SK-N-SH (cell line): ENCODE measurements around the gene SPSB3. TPM values are rescaled to one million over a fixed set of nuclear protein-coding genes. Genes with fewer than 3 reads are reported as not detected.

ENCODE experiments used
- CTCF ChIA-PET: fragments of 300-600, 350-600 bp; formaldehyde crosslinking; extraction: SDS; loops from one replicate; lab custom pipeline; 2021; lab: Yijun Ruan, JAX
- POLR2A ChIA-PET: fragments of 350-600 bp; sonication (Branson Sonifier 250); formaldehyde crosslinking; extraction: SDS; loops from one replicate; lab custom pipeline; 2020; ENCODE audit warnings: antibody characterized with exemption, inconsistent platforms; lab: Yijun Ruan, JAX
- DNase-seq: peaks from one replicate; pipeline ENCODE4 v3.0.0; 2012
- H2AFZ ChIP-seq: fragments of 200-600 bp; sonication (generic); 2 replicates; pipeline ENCODE4 v1.8.1; 2016; ENCODE audit warnings: antibody characterized with exemption, mild to moderate bottlenecking, low read depth
- H3F3A ChIP-seq: fragments of 200-600 bp; sonication (generic); replicated peaks from 2 replicates; pipeline ENCODE3; 2016; ENCODE audit warnings: antibody characterized with exemption, mild to moderate bottlenecking; ENCODE audit not compliant: insufficient read depth
- H3K27ac ChIP-seq, 2 experiments: fragments of 200-500 bp in 1 of 2; fragments of 200-600 bp in 1 of 2; sonication (Bioruptor generic) in 1 of 2; sonication (generic), shearing (Covaris generic) in 1 of 2; 2 replicates each; pipeline versions ENCODE4 v1.5.1 to v1.6.1; 2014 to 2016; ENCODE audit warnings: low read depth in 2 of 2, inconsistent platforms in 1 of 2, low read length in 1 of 2, mild to moderate bottlenecking in 1 of 2, mixed read lengths in 1 of 2
- H3K27me3 ChIP-seq: fragments of 200-600 bp; sonication (generic), shearing (Covaris generic); 2 replicates; pipeline ENCODE4 v1.6.1; 2016; ENCODE audit warnings: mixed run types; ENCODE audit not compliant: insufficient read depth
- H3K36me3 ChIP-seq, 2 experiments: fragments of 200-500 bp in 1 of 2; fragments of 200-600 bp in 1 of 2; sonication (Bioruptor generic) in 1 of 2; sonication (generic) in 1 of 2; replicated peaks in 1 of 2; 2 replicates each; pipeline versions ENCODE3 to v1.5.1; 2014 to 2016; ENCODE audit warnings: low read length in 1 of 2, mild to moderate bottlenecking in 1 of 2; ENCODE audit not compliant: insufficient read depth in 2 of 2, control insufficient read depth in 1 of 2
- H3K4me1 ChIP-seq, 2 experiments: fragments of 200-500 bp in 1 of 2; fragments of 200-600 bp in 1 of 2; sonication (Bioruptor generic) in 1 of 2; sonication (generic), shearing (Covaris generic) in 1 of 2; 2 replicates each; pipeline versions ENCODE4 v1.5.1 to v1.6.1; 2014 to 2016; ENCODE audit warnings: low read depth in 1 of 2, low read length in 1 of 2, mixed run types in 1 of 2; ENCODE audit not compliant: insufficient read depth in 2 of 2, control insufficient read depth in 1 of 2
- H3K4me2 ChIP-seq: fragments of 200-600 bp; sonication (generic), shearing (Covaris generic); 2 replicates; pipeline ENCODE4 v1.6.1; 2017; ENCODE audit warnings: mixed run types
- H3K4me3 ChIP-seq, 2 experiments: fragments of 200-500 bp in 1 of 2; fragments of 200-600 bp in 1 of 2; sonication (Bioruptor generic) in 1 of 2; sonication (generic), shearing (Covaris generic) in 1 of 2; 2 replicates each; pipeline versions ENCODE4 v1.5.1 to v1.8.1; 2014 to 2016; ENCODE audit warnings: low read depth in 2 of 2, inconsistent platforms in 1 of 2, low read length in 1 of 2, mild to moderate bottlenecking in 1 of 2, mixed read lengths in 1 of 2, moderate library complexity in 1 of 2
- H3K79me2 ChIP-seq: fragments of 200-600 bp; sonication (generic); 2 replicates; pipeline ENCODE4 v1.8.1; 2017; ENCODE audit warnings: mild to moderate bottlenecking; ENCODE audit not compliant: insufficient read depth
- H3K9ac ChIP-seq: fragments of 200-600 bp; sonication (generic); 2 replicates; pipeline ENCODE4 v1.6.1; 2017; ENCODE audit warnings: mixed run types
- H3K9me2 ChIP-seq: fragments of 200-600 bp; sonication (generic); 2 replicates; pipeline ENCODE4 v1.6.1; 2017; ENCODE audit warnings: mixed run types
- H3K9me3 ChIP-seq: fragments of 200-600 bp; sonication (generic); 2 replicates; pipeline ENCODE4 v1.6.1; 2017; ENCODE audit warnings: mixed run types, mild to moderate bottlenecking, moderate library complexity
- H4K20me1 ChIP-seq: fragments of 200-600 bp; sonication (generic); 2 replicates; pipeline ENCODE4 v1.6.1; 2017; ENCODE audit warnings: mild to moderate bottlenecking, mixed run types; ENCODE audit not compliant: insufficient read depth
- EZH2phosphoT487 ChIP-seq: fragments of 200-600 bp; sonication (generic); IDR thresholded peaks from 2 replicates; pipeline ENCODE4 v1.6.1; 2017; ENCODE audit warnings: low read depth, mixed run types, mild to moderate bottlenecking, antibody characterized with exemption, moderate library complexity, borderline replicate concordance
- FOXJ3 ChIP-seq: sonication (generic); formaldehyde crosslinking; IDR thresholded peaks from 2 replicates; pipeline ENCODE4 v1.5.1; 2020; ENCODE audit warnings: mild to moderate bottlenecking, missing genetic modification reagents
- FOXM1 ChIP-seq: IDR thresholded peaks from 2 replicates; pipeline ENCODE4 v1.4.0; 2012; ENCODE audit warnings: low read depth, mild to moderate bottlenecking
- MXI1 ChIP-seq: IDR thresholded peaks from 2 replicates; pipeline ENCODE4 v1.6.1; 2012; ENCODE audit warnings: mild to moderate bottlenecking, low read depth, low read length, improper control_type of control experiment
- NFIC ChIP-seq: IDR thresholded peaks from 2 replicates; pipeline ENCODE4 v1.4.0; 2012; ENCODE audit warnings: borderline replicate concordance
- NRF1 ChIP-seq: IDR thresholded peaks from 2 replicates; pipeline ENCODE4 v1.6.1; 2012; ENCODE audit warnings: low read depth, mild to moderate bottlenecking, low read length
- RAD21 ChIP-seq: IDR thresholded peaks from 2 replicates; pipeline ENCODE4 v1.6.1; 2012; ENCODE audit warnings: mild to moderate bottlenecking, low read length
- SMC3 ChIP-seq: IDR thresholded peaks from 2 replicates; pipeline ENCODE4 v1.6.1; 2012; ENCODE audit warnings: low read depth, low read length, improper control_type of control experiment
- TAF1 ChIP-seq: IDR thresholded peaks from 2 replicates; pipeline ENCODE4 v1.6.1; 2012; ENCODE audit warnings: low read depth, mild to moderate bottlenecking, low read length, moderate library complexity, borderline replicate concordance
- TCF12 ChIP-seq: IDR thresholded peaks from 2 replicates; pipeline ENCODE4 v1.4.0; 2012
- USF2 ChIP-seq: fragments of 150-350 bp; IDR thresholded peaks from 2 replicates; pipeline ENCODE4 v1.6.1; 2017; ENCODE audit warnings: antibody characterized with exemption, low read length, low read depth, borderline replicate concordance
- ZBTB33 ChIP-seq: IDR thresholded peaks from 2 replicates; pipeline ENCODE4 v1.4.0; 2012; ENCODE audit warnings: low read depth, borderline replicate concordance
- WGBS: methylation state at CpG from one replicate; pipeline ENCODE4 v1.1.6; 2017; ENCODE audit warnings: low lambda C conversion rate; 5-methylcytosine and 5-hydroxymethylcytosine counted together
- polyA plus RNA-seq, 3 experiments: library from polyadenylated mRNA; depleted of rRNA; stranded (reverse); fragments of >200 nt; gene quantifications; 2 replicates each; pipeline ENCODE4 v1.2.3, GENCODE V29; 2012
- TF ChIP-seq, protein P1 (sequence below): IDR thresholded peaks from 2 replicates; pipeline ENCODE4 v1.6.1; 2012; ENCODE audit warnings: mild to moderate bottlenecking, low read depth, low read length, moderate library complexity

Gene SPSB3
- polyA plus RNA-seq, 1 of the 3 experiments (the other 2 are of a cell fraction) = 40.6 TPM

GRCh38 chr16:1741553-1742165, 40.7 kb downstream of the SPSB3 start:
- no peak for DNase-seq
- Histone ChIP-seq H4K20me1 (no peaks in the 10 kb centered on the region), H3K4me3 (no peak overlapping the region), H3K4me2 (no peak overlapping the region), H3K27me3 (no peaks in the 10 kb centered on the region), H3K9ac (no peak overlapping the region), H3K27ac (no peak overlapping the region), H3K36me3 (peaks cover 0 to 34% of the 10 kb centered on the region in 2 experiments), H3K9me3 (no peaks in the 10 kb centered on the region), H2AFZ (no peak overlapping the region), H3K9me2 (no peaks in the 10 kb centered on the region), H3F3A (peaks cover 27% of the 10 kb centered on the region), H3K79me2 (0 out of 2 replicates have a peak, but pooled peaks cover 4% of the 10 kb centered on the region), H3K4me1 (no peaks in the 10 kb centered on the region)
- TF ChIP-seq TAF1 (no peak), NFIC (no peak), RAD21 (no peak), SMC3 (no peak), NRF1 (no peak), FOXJ3 (no peak), FOXM1 (no peak), TCF12 (no peak), ZBTB33 (no peak), MXI1 (no peak), EZH2phosphoT487 (no peak), USF2 (no peak)
- TF ChIP-seq, protein P1, sequence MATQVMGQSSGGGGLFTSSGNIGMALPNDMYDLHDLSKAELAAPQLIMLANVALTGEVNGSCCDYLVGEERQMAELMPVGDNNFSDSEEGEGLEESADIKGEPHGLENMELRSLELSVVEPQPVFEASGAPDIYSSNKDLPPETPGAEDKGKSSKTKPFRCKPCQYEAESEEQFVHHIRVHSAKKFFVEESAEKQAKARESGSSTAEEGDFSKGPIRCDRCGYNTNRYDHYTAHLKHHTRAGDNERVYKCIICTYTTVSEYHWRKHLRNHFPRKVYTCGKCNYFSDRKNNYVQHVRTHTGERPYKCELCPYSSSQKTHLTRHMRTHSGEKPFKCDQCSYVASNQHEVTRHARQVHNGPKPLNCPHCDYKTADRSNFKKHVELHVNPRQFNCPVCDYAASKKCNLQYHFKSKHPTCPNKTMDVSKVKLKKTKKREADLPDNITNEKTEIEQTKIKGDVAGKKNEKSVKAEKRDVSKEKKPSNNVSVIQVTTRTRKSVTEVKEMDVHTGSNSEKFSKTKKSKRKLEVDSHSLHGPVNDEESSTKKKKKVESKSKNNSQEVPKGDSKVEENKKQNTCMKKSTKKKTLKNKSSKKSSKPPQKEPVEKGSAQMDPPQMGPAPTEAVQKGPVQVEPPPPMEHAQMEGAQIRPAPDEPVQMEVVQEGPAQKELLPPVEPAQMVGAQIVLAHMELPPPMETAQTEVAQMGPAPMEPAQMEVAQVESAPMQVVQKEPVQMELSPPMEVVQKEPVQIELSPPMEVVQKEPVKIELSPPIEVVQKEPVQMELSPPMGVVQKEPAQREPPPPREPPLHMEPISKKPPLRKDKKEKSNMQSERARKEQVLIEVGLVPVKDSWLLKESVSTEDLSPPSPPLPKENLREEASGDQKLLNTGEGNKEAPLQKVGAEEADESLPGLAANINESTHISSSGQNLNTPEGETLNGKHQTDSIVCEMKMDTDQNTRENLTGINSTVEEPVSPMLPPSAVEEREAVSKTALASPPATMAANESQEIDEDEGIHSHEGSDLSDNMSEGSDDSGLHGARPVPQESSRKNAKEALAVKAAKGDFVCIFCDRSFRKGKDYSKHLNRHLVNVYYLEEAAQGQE = no peak
- ChIA-PET CTCF (interaction anchor here (1.1 kb wide), 1 partner anchor 18 kb away, joined by 3 read pairs; no protein-coding TSS in a partner anchor), POLR2A (interaction anchor here (0.6 kb wide), 1 partner anchor 141 kb away, joined by 3 read pairs; no protein-coding TSS in a partner anchor)
- WGBS = 99% methylated on average over 12 of the region's 19 CpGs
